H9 (cell line): ENCODE measurements around the gene ZNF18. TPM values are rescaled to one million over a fixed set of nuclear protein-coding genes. Genes with fewer than 3 reads are reported as not detected.

Experiments
- DNase-seq: peaks from one replicate; pipeline ENCODE4 v3.0.0-alpha.2; 2017
- H2AFZ ChIP-seq: one replicate; pipeline ENCODE4 v1.6.1; 2013; ENCODE audit warnings: mild to moderate bottlenecking, low read length, control low read depth, moderate library complexity
- H2AK5ac ChIP-seq: 2 replicates; pipeline ENCODE4 v1.6.1; 2013; ENCODE audit warnings: low read length, control low read depth, mixed read lengths; ENCODE audit not compliant: insufficient read length
- H2BK120ac ChIP-seq: one replicate; pipeline ENCODE4 v1.6.1; 2013; ENCODE audit warnings: low read depth, mild to moderate bottlenecking, low read length, control low read depth, inconsistent platforms; ENCODE audit not compliant: poor library complexity, severe bottlenecking
- H2BK12ac ChIP-seq: 2 replicates; pipeline ENCODE4 v1.6.1; 2013; ENCODE audit warnings: low read length, control low read depth, mixed read lengths, low read depth; ENCODE audit not compliant: insufficient read length
- H2BK15ac ChIP-seq: 2 replicates; pipeline ENCODE4 v1.6.1; 2013; ENCODE audit warnings: low read depth, low read length, control low read depth
- H2BK20ac ChIP-seq: one replicate; pipeline ENCODE4 v1.6.1; 2013; ENCODE audit warnings: low read depth, mild to moderate bottlenecking, low read length, control low read depth, inconsistent platforms; ENCODE audit not compliant: poor library complexity, severe bottlenecking
- H2BK5ac ChIP-seq: 2 replicates; pipeline ENCODE4 v1.6.1; 2013; ENCODE audit warnings: low read length, control low read depth, mixed read lengths; ENCODE audit not compliant: insufficient read length
- H3K14ac ChIP-seq: 2 replicates; pipeline ENCODE4 v1.6.1; 2013; ENCODE audit warnings: low read length, control low read depth; ENCODE audit not compliant: insufficient read depth
- H3K18ac ChIP-seq: 2 replicates; pipeline ENCODE4 v1.6.1; 2013; ENCODE audit warnings: low read depth, mild to moderate bottlenecking, mixed read lengths, low read length, control low read depth; ENCODE audit not compliant: insufficient read length
- H3K23ac ChIP-seq: 2 replicates; pipeline ENCODE4 v1.6.1; 2013; ENCODE audit warnings: low read length, control low read depth, mixed read lengths, low read depth; ENCODE audit not compliant: insufficient read length
- H3K23me2 ChIP-seq: 2 replicates; pipeline ENCODE4 v1.6.1; 2013; ENCODE audit warnings: low read depth, mild to moderate bottlenecking, mixed read lengths, low read length, control low read depth; ENCODE audit not compliant: insufficient read length, poor library complexity, severe bottlenecking
- H3K27ac ChIP-seq: 2 replicates; pipeline ENCODE4 v1.5.1; 2013; ENCODE audit warnings: low read length, control low read depth, mixed read lengths, low read depth; ENCODE audit not compliant: insufficient read length
- H3K27me3 ChIP-seq: 2 replicates; pipeline ENCODE4 v1.6.1; 2013; ENCODE audit warnings: low read length, control low read depth, inconsistent platforms; ENCODE audit not compliant: insufficient read depth
- H3K4ac ChIP-seq: 2 replicates; pipeline ENCODE4 v1.6.1; 2013; ENCODE audit warnings: low read depth, mild to moderate bottlenecking, control low read depth, inconsistent platforms, low read length, moderate library complexity
- H3K4me1 ChIP-seq: 2 replicates; pipeline ENCODE4 v1.6.1; 2013; ENCODE audit warnings: low read length, control low read depth, inconsistent platforms; ENCODE audit not compliant: insufficient read depth
- H3K4me2 ChIP-seq: 2 replicates; pipeline ENCODE4 v1.6.1; 2013; ENCODE audit warnings: low read length, control low read depth, mixed read lengths; ENCODE audit not compliant: insufficient read length, insufficient read depth
- H3K56ac ChIP-seq: 2 replicates; pipeline ENCODE4 v1.6.1; 2013; ENCODE audit warnings: low read depth, mild to moderate bottlenecking, mixed read lengths, low read length, control low read depth; ENCODE audit not compliant: insufficient read length
- H3K79me1 ChIP-seq: 2 replicates; pipeline ENCODE4 v1.6.1; 2013; ENCODE audit warnings: low read depth, mild to moderate bottlenecking, moderate library complexity, low read length, control low read depth, inconsistent platforms; ENCODE audit not compliant: insufficient read depth, poor library complexity, severe bottlenecking
- H3K79me2 ChIP-seq: 2 replicates; pipeline ENCODE4 v1.6.1; 2013; ENCODE audit warnings: low read length, control low read depth, inconsistent platforms; ENCODE audit not compliant: insufficient read depth
- H3K9ac ChIP-seq: 2 replicates; pipeline ENCODE4 v1.6.1; 2013; ENCODE audit warnings: low read length, control low read depth, mixed read lengths; ENCODE audit not compliant: insufficient read length; ENCODE audit errors: extremely low read depth
- H3K9me3 ChIP-seq: one replicate; pipeline ENCODE4 v1.6.1; 2013; ENCODE audit warnings: low read depth, low read length, inconsistent platforms; ENCODE audit not compliant: control insufficient read depth
- H3T11ph ChIP-seq: one replicate; pipeline ENCODE4 v1.6.1; 2013; ENCODE audit warnings: mild to moderate bottlenecking, low read length, control low read depth, inconsistent platforms
- H4K20me1 ChIP-seq: one replicate; pipeline ENCODE4 v1.6.1; 2013; ENCODE audit not compliant: control insufficient read depth, insufficient read length, insufficient read depth
- H4K5ac ChIP-seq: 2 replicates; pipeline ENCODE4 v1.6.1; 2013; ENCODE audit warnings: low read depth, mild to moderate bottlenecking, mixed read lengths, low read length, control low read depth; ENCODE audit not compliant: insufficient read length
- H4K8ac ChIP-seq: replicated peaks from 2 replicates; pipeline ENCODE4 v1.6.1; 2013; ENCODE audit warnings: low read length, control low read depth, mixed read lengths, low read depth; ENCODE audit not compliant: insufficient read length
- H4K91ac ChIP-seq: 2 replicates; pipeline ENCODE4 v1.6.1; 2013; ENCODE audit warnings: low read depth, mild to moderate bottlenecking, moderate library complexity, mixed read lengths, low read length, control low read depth; ENCODE audit not compliant: insufficient read length
- H3K27ac Mint-ChIP-seq, 3 experiments: 2 replicates in 2 of 3; 3 replicates in 1 of 3; pipeline ENCODE4 v1.8.0; 2020 to 2021; ENCODE audit warnings: mixed read lengths in 3 of 3, mild to moderate bottlenecking in 1 of 3, moderate library complexity in 1 of 3
- H3K27me3 Mint-ChIP-seq: 2 replicates; pipeline ENCODE4 v1.8.0; 2021; ENCODE audit warnings: low read depth, mild to moderate bottlenecking, moderate library complexity, mixed read lengths
- H3K36me3 Mint-ChIP-seq, 3 experiments: 2 replicates in 2 of 3; 3 replicates in 1 of 3; pipeline ENCODE4 v1.8.0; 2020 to 2021; ENCODE audit warnings: low read depth in 3 of 3, mixed read lengths in 3 of 3; ENCODE audit not compliant: insufficient read depth in 1 of 3
- H3K4me1 Mint-ChIP-seq, 2 experiments: 2 replicates each; pipeline ENCODE4 v1.8.0; 2020; ENCODE audit warnings: mixed read lengths in 2 of 2
- H3K4me3 Mint-ChIP-seq, 2 experiments: 2 replicates in 1 of 2; 3 replicates in 1 of 2; pipeline ENCODE4 v1.8.0; 2020 to 2021; ENCODE audit warnings: mild to moderate bottlenecking in 2 of 2, mixed read lengths in 2 of 2, moderate library complexity in 1 of 2
- H3K9me3 Mint-ChIP-seq, 2 experiments: 2 replicates in 1 of 2; 3 replicates in 1 of 2; pipeline ENCODE4 v1.8.0; 2020; ENCODE audit warnings: mild to moderate bottlenecking in 2 of 2, mixed read lengths in 2 of 2, moderate library complexity in 1 of 2
- WGBS: extraction: QIAGEN DNeasy Blood & Tissue Kit; methylation state at CpG from one replicate; pipeline ENCODE4 v1.1.7; 2013; ENCODE audit warnings: missing lambda C conversion rate, low lambda C conversion rate, mixed read lengths; ENCODE audit not compliant: insufficient read length; ENCODE audit errors: extremely low coverage; 5-methylcytosine and 5-hydroxymethylcytosine counted together
- total RNA-seq: library from RNA; stranded (reverse); gene quantifications from 2 replicates; pipeline ENCODE4 v1.2.1, GENCODE V29; 2021
- TF ChIP-seq, protein P1 (sequence below): fragments of 200-600 bp; sonication (generic); conservative IDR thresholded peaks from 3 replicates; pipeline ENCODE4 v1.8.0; 2021; ENCODE audit warnings: antibody characterized with exemption, mild to moderate bottlenecking

The ZNF18 gene
- total RNA-seq, 1 experiment from 2014 or later, result 6.8 TPM

DNA sequence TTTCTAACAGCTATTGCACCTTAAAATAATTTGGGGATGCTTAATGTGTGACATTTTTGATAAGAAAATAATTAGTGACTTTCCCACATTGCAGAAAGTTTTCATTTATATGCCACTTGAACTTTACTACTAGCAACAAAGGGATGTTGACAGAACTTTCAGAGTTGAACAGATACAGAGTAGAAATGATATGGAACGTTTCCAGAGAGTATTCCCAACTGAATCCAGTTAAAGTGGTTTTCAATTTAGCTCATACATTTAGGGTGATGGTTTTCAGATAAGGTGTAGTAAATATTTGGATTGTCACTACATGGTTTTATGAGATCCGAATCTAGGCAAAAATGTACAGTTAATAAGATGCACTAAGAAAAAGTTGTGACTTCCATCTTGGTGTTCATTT, 40.7 kb upstream of the ZNF18 start:
- H3K4me1 Mint-ChIP-seq, result peaks cover 8 to 10% of the 10 kb centered on the region in 2 experiments; a peak in 3 of 4 replicates
- no peak overlapping the region for H3K56ac ChIP-seq
- no peak overlapping the region for H3K27ac ChIP-seq
- peaks cover 3% of the 10 kb centered on the region for H3K79me1 ChIP-seq
- no peak overlapping the region for H2BK5ac ChIP-seq
- no peaks in the 10 kb centered on the region for H3K27me3 ChIP-seq
- no peak overlapping the region for H3K4ac ChIP-seq
- no peak overlapping the region for H3T11ph ChIP-seq
- H3K4me3 Mint-ChIP-seq, result no peak overlapping the region
- H3K9ac ChIP-seq, result no peak overlapping the region
- H3K79me2 ChIP-seq, result peaks cover 6% of the 10 kb centered on the region; the same call in 1 of the 2 replicates
- DNase-seq, result no peak
- WGBS, result no CpG with 5 or more reads among the region's 2 CpGs
- H2BK120ac ChIP-seq, result no peak overlapping the region
- H3K36me3 Mint-ChIP-seq, result no peaks in the 10 kb centered on the region; a peak in 2 of 7 replicates
- H3K23ac ChIP-seq, result no peak overlapping the region
- H3K27ac Mint-ChIP-seq, result no peak overlapping the region
- no peaks in the 10 kb centered on the region for H3K23me2 ChIP-seq
- no peak overlapping the region for H2AFZ ChIP-seq
- no peaks in the 10 kb centered on the region for H3K9me3 ChIP-seq
- no peak overlapping the region for H2BK20ac ChIP-seq
- TF ChIP-seq, protein P1, sequence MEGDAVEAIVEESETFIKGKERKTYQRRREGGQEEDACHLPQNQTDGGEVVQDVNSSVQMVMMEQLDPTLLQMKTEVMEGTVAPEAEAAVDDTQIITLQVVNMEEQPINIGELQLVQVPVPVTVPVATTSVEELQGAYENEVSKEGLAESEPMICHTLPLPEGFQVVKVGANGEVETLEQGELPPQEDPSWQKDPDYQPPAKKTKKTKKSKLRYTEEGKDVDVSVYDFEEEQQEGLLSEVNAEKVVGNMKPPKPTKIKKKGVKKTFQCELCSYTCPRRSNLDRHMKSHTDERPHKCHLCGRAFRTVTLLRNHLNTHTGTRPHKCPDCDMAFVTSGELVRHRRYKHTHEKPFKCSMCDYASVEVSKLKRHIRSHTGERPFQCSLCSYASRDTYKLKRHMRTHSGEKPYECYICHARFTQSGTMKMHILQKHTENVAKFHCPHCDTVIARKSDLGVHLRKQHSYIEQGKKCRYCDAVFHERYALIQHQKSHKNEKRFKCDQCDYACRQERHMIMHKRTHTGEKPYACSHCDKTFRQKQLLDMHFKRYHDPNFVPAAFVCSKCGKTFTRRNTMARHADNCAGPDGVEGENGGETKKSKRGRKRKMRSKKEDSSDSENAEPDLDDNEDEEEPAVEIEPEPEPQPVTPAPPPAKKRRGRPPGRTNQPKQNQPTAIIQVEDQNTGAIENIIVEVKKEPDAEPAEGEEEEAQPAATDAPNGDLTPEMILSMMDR, result no peak
- no peaks in the 10 kb centered on the region for H3K4me1 ChIP-seq
- no peak overlapping the region for H4K91ac ChIP-seq
- H2AK5ac ChIP-seq, result no peak overlapping the region
- H3K18ac ChIP-seq, result no peak overlapping the region
- H3K4me2 ChIP-seq, result no peak overlapping the region
- peaks cover 2% of the 10 kb centered on the region for H4K20me1 ChIP-seq
- no peak overlapping the region for H4K8ac ChIP-seq
- H3K27me3 Mint-ChIP-seq, result no peaks in the 10 kb centered on the region
- no peak overlapping the region for H3K14ac ChIP-seq
- H3K9me3 Mint-ChIP-seq, result no peaks in the 10 kb centered on the region
- H2BK15ac ChIP-seq, result no peak overlapping the region
- H4K5ac ChIP-seq, result no peak overlapping the region
- no peak overlapping the region for H2BK12ac ChIP-seq
